HEK293T (cell line): ENCODE results near the gene SPOUT1.

Source experiments
- ARNT ChIP-seq: fragments of 450-650 bp; IDR thresholded peaks from 2 replicates; pipeline ENCODE4 v1.6.1; 2017; ENCODE audit warnings: mild to moderate bottlenecking
- BHLHE40 ChIP-seq: fragments of 450-650 bp; IDR thresholded peaks from 2 replicates; pipeline ENCODE4 v1.6.1; 2016; ENCODE audit warnings: mild to moderate bottlenecking, moderate library complexity, borderline replicate concordance
- ELF4 ChIP-seq: fragments of 450-650 bp; IDR thresholded peaks from 2 replicates; pipeline ENCODE4 v1.6.1; 2017; ENCODE audit warnings: antibody characterized with exemption
- FOXA1 ChIP-seq: fragments of 450-650 bp; IDR thresholded peaks from 2 replicates; pipeline ENCODE4 v1.6.1; 2016; ENCODE audit warnings: mild to moderate bottlenecking
- FOXK2 ChIP-seq: fragments of 450-650 bp; IDR thresholded peaks from 2 replicates; pipeline ENCODE4 v1.6.1; 2016; ENCODE audit warnings: mild to moderate bottlenecking
- FOXM1 ChIP-seq: fragments of 450-650 bp; IDR thresholded peaks from 2 replicates; pipeline ENCODE4 v1.6.1; 2017; ENCODE audit warnings: mild to moderate bottlenecking, borderline replicate concordance
- HDGF ChIP-seq: fragments of 450-650 bp; IDR thresholded peaks from 2 replicates; pipeline ENCODE4 v1.6.1; 2017; ENCODE audit warnings: antibody characterized with exemption, borderline replicate concordance
- LEF1 ChIP-seq: fragments of 450-650 bp; IDR thresholded peaks from 2 replicates; pipeline ENCODE4 v1.6.1; 2017; ENCODE audit warnings: mild to moderate bottlenecking, borderline replicate concordance
- SP1 ChIP-seq: fragments of 450-650 bp; IDR thresholded peaks from 2 replicates; pipeline ENCODE4 v1.6.1; 2017
- SUZ12 ChIP-seq: fragments of 450-650 bp; IDR thresholded peaks from 2 replicates; pipeline ENCODE4 v1.6.1; 2016; ENCODE audit warnings: mild to moderate bottlenecking
- ZNF384 ChIP-seq: fragments of 450-650 bp; IDR thresholded peaks from 2 replicates; pipeline ENCODE4 v1.6.1; 2016
- TF ChIP-seq, protein P1 (sequence below): fragments of 450-650 bp; IDR thresholded peaks from 2 replicates; pipeline ENCODE4 v1.6.1; 2016

DNA sequence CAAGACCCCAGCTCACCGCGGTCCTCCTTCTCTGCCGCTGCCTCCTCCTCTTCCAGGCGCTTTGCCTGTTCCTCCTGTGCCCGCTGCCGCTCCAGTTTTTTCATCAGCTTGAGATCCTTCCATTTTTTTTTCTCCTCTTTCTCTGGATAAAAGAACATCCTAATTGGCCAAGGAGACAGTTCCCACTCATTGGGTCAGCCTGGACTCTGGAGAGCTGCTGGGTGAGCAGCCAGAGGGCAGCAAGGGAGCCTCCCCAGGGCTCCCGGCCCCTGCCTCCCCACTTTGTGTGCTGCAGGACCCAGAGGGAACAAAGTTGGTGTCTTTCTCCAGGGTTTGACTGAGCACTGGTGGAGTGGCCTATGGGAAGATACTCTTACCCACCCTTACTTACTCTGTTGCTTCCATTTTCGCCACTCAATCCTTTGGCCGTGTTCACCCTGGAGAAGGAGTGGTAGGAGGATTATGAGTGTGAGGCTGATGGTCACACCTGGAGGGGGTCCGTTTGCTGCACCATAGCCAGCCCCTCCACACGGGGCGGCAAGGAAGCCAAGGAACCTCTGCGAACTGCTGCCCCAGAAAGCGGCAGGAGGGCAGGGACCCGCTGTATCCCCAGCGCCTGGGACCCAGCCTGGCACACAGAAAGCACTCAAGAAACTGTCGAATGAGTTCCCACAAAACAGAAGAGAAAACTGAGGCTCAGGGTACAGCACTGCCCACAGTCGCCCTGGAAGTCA lies 708 bp downstream of the SPOUT1 start:
- TF ChIP-seq HDGF = no peak
- TF ChIP-seq SP1 = no peak
- no peak for TF ChIP-seq ZNF384
- no peak for TF ChIP-seq SUZ12
- no peak for TF ChIP-seq LEF1
- TF ChIP-seq FOXK2 = no peak
- no peak for TF ChIP-seq BHLHE40
- no peak for TF ChIP-seq ELF4
- no peak for TF ChIP-seq ARNT
- TF ChIP-seq FOXM1 = no peak
- TF ChIP-seq, protein P1, sequence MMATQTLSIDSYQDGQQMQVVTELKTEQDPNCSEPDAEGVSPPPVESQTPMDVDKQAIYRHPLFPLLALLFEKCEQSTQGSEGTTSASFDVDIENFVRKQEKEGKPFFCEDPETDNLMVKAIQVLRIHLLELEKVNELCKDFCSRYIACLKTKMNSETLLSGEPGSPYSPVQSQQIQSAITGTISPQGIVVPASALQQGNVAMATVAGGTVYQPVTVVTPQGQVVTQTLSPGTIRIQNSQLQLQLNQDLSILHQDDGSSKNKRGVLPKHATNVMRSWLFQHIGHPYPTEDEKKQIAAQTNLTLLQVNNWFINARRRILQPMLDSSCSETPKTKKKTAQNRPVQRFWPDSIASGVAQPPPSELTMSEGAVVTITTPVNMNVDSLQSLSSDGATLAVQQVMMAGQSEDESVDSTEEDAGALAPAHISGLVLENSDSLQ = no peak
- TF ChIP-seq FOXA1 = no peak
